K562 (cell line): ENCODE results near the gene GPR78. TPM values are rescaled to one million over a fixed set of nuclear protein-coding genes. Genes with fewer than 3 reads are reported as not detected.

Source experiments
- ATAC-seq: fragments of 200-7000 bp; cut with Tn5 transposase; 3 replicates; pipeline ENCODE4 v1.9.1; 2020; ENCODE audit warnings: moderate library complexity
- BruUV-seq: library from RNA; stranded (reverse); fragments of 400-500 nt; replicated peaks from 2 replicates; lab custom pipeline; 2021; lab: Mats Ljungman, UMichigan
- CTCF ChIA-PET: fragments of 300-600 bp; formaldehyde crosslinking; extraction: SDS; loops from one replicate; lab custom pipeline; 2021; ENCODE audit warnings: low intra/inter-chr PET ratio; lab: Yijun Ruan, JAX
- POLR2A ChIA-PET: fragments of 300-600, 350-650 bp; sonication (Branson Sonifier 250); formaldehyde crosslinking; extraction: SDS; loops from one replicate; lab custom pipeline; 2021; ENCODE audit warnings: antibody characterized with exemption, inconsistent platforms; lab: Yijun Ruan, JAX
- DNase-seq, 4 experiments: peaks; one replicate each; pipeline versions ENCODE4 v3.0.0 to v3.0.0-alpha.2; 2011 to 2018; ENCODE audit warnings: low spot score in 3 of 4, mixed read lengths in 3 of 4; ENCODE audit errors: extremely low read depth in 1 of 4
- FAIRE-seq: peaks from 2 replicates; lab custom pipeline; 2011; peaks lifted over from hg19 to GRCh38; lab: Jason Lieb, UNC
- H2AFZ ChIP-seq: 2 replicates; pipeline ENCODE4 v1.6.0; 2011; ENCODE audit warnings: low read depth, low read length, control low read depth, inconsistent platforms
- H3K27ac ChIP-seq: fragments of 200-600 bp; 3 replicates; pipeline ENCODE4 v1.8.0; 2011; ENCODE audit warnings: low read depth, mild to moderate bottlenecking, control low read depth, inconsistent platforms, low read length, moderate library complexity, mixed read lengths; ENCODE audit errors: extremely low read depth
- H3K27me3 ChIP-seq, 2 experiments: fragments of 300-600 bp in 1 of 2; 2 replicates in 1 of 2; 3 replicates in 1 of 2; pipeline versions ENCODE4 v1.6.0 to v1.8.0; 2011; ENCODE audit warnings: inconsistent platforms in 2 of 2, low read length in 2 of 2, mild to moderate bottlenecking in 1 of 2, mixed read lengths in 1 of 2, moderate library complexity in 1 of 2; ENCODE audit not compliant: control insufficient read depth in 2 of 2, insufficient read depth in 2 of 2
- H3K36me3 ChIP-seq: fragments of 300-600 bp; 3 replicates; pipeline ENCODE4 v1.8.0; 2011; ENCODE audit warnings: mild to moderate bottlenecking, low read length, inconsistent platforms; ENCODE audit not compliant: control insufficient read depth, insufficient read depth
- H3K4me1 ChIP-seq, 2 experiments: fragments of 200-600 bp in 1 of 2; replicated peaks in 1 of 2; 2 replicates in 1 of 2; 3 replicates in 1 of 2; pipeline versions ENCODE4 v1.5.1 to v1.8.0; 2011; ENCODE audit warnings: inconsistent platforms in 2 of 2, low read length in 2 of 2, mild to moderate bottlenecking in 1 of 2, mixed read lengths in 1 of 2, moderate library complexity in 1 of 2; ENCODE audit not compliant: control insufficient read depth in 2 of 2, insufficient read depth in 2 of 2
- H3K4me2 ChIP-seq: 2 replicates; pipeline ENCODE4 v1.6.1; 2011; ENCODE audit warnings: low read length, control low read depth, inconsistent platforms, mixed read lengths; ENCODE audit not compliant: insufficient read depth
- H3K4me3 ChIP-seq: fragments of 200-600 bp; sonication (generic), shearing (Covaris generic); 2 replicates; pipeline ENCODE4 v1.5.1; 2016; ENCODE audit warnings: control low read depth, inconsistent platforms
- H3K79me2 ChIP-seq: fragments of 200-600 bp; 3 replicates; pipeline ENCODE4 v1.8.0; 2011; ENCODE audit warnings: low read length, inconsistent platforms; ENCODE audit not compliant: control insufficient read depth, insufficient read depth
- H3K9ac ChIP-seq, 2 experiments: 2 replicates each; pipeline versions ENCODE4 v1.6.0 to v1.6.1; 2011; ENCODE audit warnings: low read depth in 2 of 2, low read length in 2 of 2, control low read depth in 1 of 2, inconsistent platforms in 1 of 2, mild to moderate bottlenecking in 1 of 2, mixed read lengths in 1 of 2; ENCODE audit not compliant: insufficient read depth in 1 of 2
- H3K9me1 ChIP-seq: one replicate; pipeline ENCODE4 v1.6.0; 2011; ENCODE audit warnings: inconsistent platforms, mild to moderate bottlenecking, low read length, moderate library complexity; ENCODE audit not compliant: control insufficient read depth, insufficient read depth
- H3K9me3 ChIP-seq: replicated peaks from 2 replicates; pipeline ENCODE4 v1.5.1; 2011; ENCODE audit warnings: low read depth, low read length, inconsistent platforms; ENCODE audit not compliant: control insufficient read depth, insufficient read depth
- H4K20me1 ChIP-seq: replicated peaks from 2 replicates; pipeline ENCODE4 v1.6.1; 2011; ENCODE audit warnings: low read length, inconsistent platforms, mixed read lengths; ENCODE audit not compliant: control insufficient read depth, insufficient read depth
- POLR3G ChIP-seq: IDR thresholded peaks from 2 replicates; pipeline ENCODE4 v1.6.1; 2011; ENCODE audit not compliant: insufficient read length, insufficient replicate concordance; ENCODE audit errors: extremely low read depth
- ZNF512 ChIP-seq: IDR thresholded peaks from 2 replicates; pipeline ENCODE4 v1.6.1; 2016; ENCODE audit warnings: missing genetic modification characterization, missing compliant biosample characterization
- WGBS: fragments of 100-300 bp; shearing (Covaris generic); methylation state at CpG from one replicate; pipeline ENCODE4 v1.1.6; 2016; ENCODE audit warnings: low coverage, mixed read lengths; ENCODE audit not compliant: insufficient coverage; ENCODE audit errors: missing lambda C conversion rate; 5-methylcytosine and 5-hydroxymethylcytosine counted together
- in situ Hi-C: fragments of 300-500 bp; cut with MboI; formaldehyde crosslinking; loops from 4 replicates; pipeline ENCODE4 v1.15.0; 2018; ENCODE audit warnings: inconsistent platforms, mixed read lengths
- intact Hi-C: fragments of 100-400 bp; cut with micrococcal nuclease; formaldehyde crosslinking; loops from 2 replicates; pipeline ENCODE4 v1.14.2; 2022
- polyA plus RNA-seq, 8 experiments: library from polyadenylated mRNA; depleted of rRNA in 4 of 8; stranded (reverse) in 5 of 8; unstranded in 3 of 8; fragments of >200 nt; fragmentation: Nextera tagmentation in 2 of 8; fragmentation: Illumina TruSeq in 1 of 8; extraction: Ambion mirVana in 2 of 8; extraction: Trizol in 1 of 8; gene quantifications; 2 replicates each; pipeline versions ENCODE4 v1.2.1 to v1.2.3, GENCODE V29; 2011 to 2014; ENCODE audit warnings: inconsistent platforms in 1 of 8, missing spikeins in 1 of 8
- total RNA-seq, 7 experiments: library from RNA; depleted of rRNA in 6 of 7; stranded (reverse); fragments of >200 nt in 6 of 7; fragmentation: Illumina TruSeq in 2 of 7; extraction: Trizol in 2 of 7; gene quantifications; 2 replicates each; pipeline versions ENCODE4 v1.2.1 to v1.2.3, GENCODE V29; 2011 to 2021; ENCODE audit warnings: low replicate concordance in 1 of 7

Gene GPR78
- total and polyA plus RNA-seq, 9 of the 15 experiments (the other 6 are each of a cell fraction or from before 2014, with no cell fraction given) = 0.04 to 0.13 (median 0.07) TPM; not detected in 4

GRCh38 chr4:8579526-8580320 is 469 bp upstream of the GPR78 start:
- CTCF ChIA-PET = no interaction called here
- H3K4me2 ChIP-seq = no peak overlapping the region
- H3K9me3 ChIP-seq = no peaks in the 10 kb centered on the region
- no peak for ATAC-seq
- no peaks in the 10 kb centered on the region for H3K9me1 ChIP-seq
- H3K9ac ChIP-seq = no peak overlapping the region
- under 1% methylated on average over 8 of the region's 12 CpGs for WGBS
- no peak overlapping the region for H2AFZ ChIP-seq
- DNase-seq = no peak
- no peaks in the 10 kb centered on the region for H3K36me3 ChIP-seq
- H3K4me3 ChIP-seq = no peak overlapping the region
- H3K27ac ChIP-seq = no peak overlapping the region
- in situ Hi-C loops = no loop called here
- intact Hi-C loops = no loop called here
- peaks cover 3 to 41% of the 10 kb centered on the region in 2 experiments; a peak in 3 of 5 replicates for H3K27me3 ChIP-seq
- peaks cover 0 to 12% of the 10 kb centered on the region in 2 experiments; a peak in 2 of 5 replicates for H3K4me1 ChIP-seq
- no TSS peak for BruUV-seq
- TF ChIP-seq ZNF512 (tag) (peak; percentile 68), POLR3G (no peak)
- POLR2A ChIA-PET = interaction anchor here (0.8 kb wide), 1 partner anchor 19 kb away, joined by 3 read pairs; no protein-coding TSS in a partner anchor
- no peaks in the 10 kb centered on the region for H3K79me2 ChIP-seq
- H4K20me1 ChIP-seq = no peaks in the 10 kb centered on the region; the same call in 1 of the 2 replicates
- FAIRE-seq = no peak
